KG1 (cell line): ENCODE results near the gene RRM1.

ENCODE experiments used
- DNase-seq: peaks from one replicate; lab custom pipeline; 2025; lab: John Stamatoyannopoulos, UW

The RRM1 gene

GRCh38 chr11:4187055-4187988 is 92.7 kb downstream of the RRM1 start:
- peak; percentile 69 for DNase-seq
